Adrenal gland (tissue), 12 donors: ENCODE measurements around the gene MGAT5B. TPM values are rescaled to one million over a fixed set of nuclear protein-coding genes. Genes with fewer than 3 reads are reported as not detected.

Source experiments
- DNase-seq, 7 donors: peaks; one replicate each; pipeline ENCODE4 v3.0.0-alpha.2; 2019 to 2020
- H3K27ac ChIP-seq, 5 donors: fragments of 200-600 bp; sonication (generic) in 4 of 5; 1 replicate in 3 of 5; 2 replicates in 2 of 5; pipeline versions ENCODE4 v1.5.1 to v1.8.0; 2016 to 2020; ENCODE audit warnings: mild to moderate bottlenecking in 1 of 5
- H3K27me3 ChIP-seq: fragments of 200-600 bp; 2 replicates; pipeline ENCODE4 v1.8.0; 2021
- H3K36me3 ChIP-seq, 2 donors: fragments of 200-600 bp; replicated peaks in 1 of 2; 1 replicate in 1 of 2; 2 replicates in 1 of 2; pipeline versions ENCODE4 v1.5.1 to v1.8.0; 2018 to 2022
- H3K4me1 ChIP-seq, 2 donors: fragments of 200-600 bp; replicated peaks in 1 of 2; 1 replicate in 1 of 2; 2 replicates in 1 of 2; pipeline versions ENCODE4 v1.5.1 to v1.8.0; 2018 to 2021
- H3K4me3 ChIP-seq, 4 donors: fragments of 200-600 bp; sonication (generic) in 3 of 4; one replicate each; pipeline ENCODE4 v1.5.1; 2016 to 2018
- H3K9me3 ChIP-seq, 3 donors: fragments of 200-600 bp; sonication (generic) in 1 of 3; replicated peaks in 1 of 3; 1 replicate in 2 of 3; 2 replicates in 1 of 3; pipeline versions ENCODE4 v1.5.1 to v1.8.0; 2016 to 2021
- POLR2A ChIP-seq, 2 donors: fragments of 450-650 bp; IDR thresholded peaks; one replicate each; pipeline ENCODE4 v1.6.1; 2017; ENCODE audit warnings: antibody characterized with exemption in 2 of 2, mild to moderate bottlenecking in 2 of 2, moderate library complexity in 1 of 2
- WGBS, 4 donors: extraction: QIAGEN DNeasy Blood & Tissue Kit in 2 of 4; methylation state at CpG; one replicate each; pipeline versions ENCODE4 v1.1.5 to v1.1.7; 2013 to 2017; 5-methylcytosine and 5-hydroxymethylcytosine counted together
- intact Hi-C, 2 donors: fragments of 100-400 bp; cut with DNase I; formaldehyde crosslinking; loops; one replicate each; pipeline versions ENCODE4 v1.14.1 to v1.15.0; 2022 to 2023
- polyA plus RNA-seq, 3 donors: library from polyadenylated mRNA; stranded (reverse); fragments of 200-250 nt in 2 of 3; fragments of 350-450 nt in 1 of 3; fragmentation: Illumina TruSeq in 1 of 3; extraction: RNeasy Lipid Tissue Mini Kit (QIAGEN cat#74804) in 1 of 3; gene quantifications; one replicate each; pipeline ENCODE4 v1.2.3, GENCODE V29; 2013 to 2014
- total RNA-seq, 9 donors: library from RNA; depleted of rRNA in 4 of 9; stranded (reverse); fragments of >200 nt in 4 of 9; fragments of 120-200 nt in 1 of 9; fragmentation: NEBNext Ultra II Directional in 1 of 9; extraction: Animal tissue kit (Norgen Biotek cat#: 25700) in 1 of 9; gene quantifications; one replicate each; pipeline versions ENCODE4 v1.1.0 to v1.2.4, GENCODE V29; 2013 to 2023
- TF ChIP-seq, protein P1 (sequence below), 6 experiments: fragments of 450-650 bp in 4 of 6; fragments of 200-600 bp in 2 of 6; sonication (generic) in 1 of 6; IDR thresholded peaks; 1 replicate in 5 of 6; 2 replicates in 1 of 6; pipeline versions ENCODE4 v1.5.1 to v1.8.0; 2016 to 2021; ENCODE audit warnings: antibody characterized with exemption in 6 of 6, mild to moderate bottlenecking in 2 of 6, moderate library complexity in 1 of 6
- donor health status: healthy with polysubstance abuse.
- donor health status: Bipolar disorder and iron deficiency.
- donor health status: DM: yes; HTN: yes; CAD: no.
- donor health status: DM: no; HTN: no; CAD: no.
- donor health status: DM: no; HTN: no; CAD: no.
- donor health status: DM: yes; HTN: yes; CAD: no.

Gene MGAT5B
- total and polyA plus RNA-seq, 12 donors, result 0.24 to 1.0 (median 0.70) TPM; not detected in 1

DNA sequence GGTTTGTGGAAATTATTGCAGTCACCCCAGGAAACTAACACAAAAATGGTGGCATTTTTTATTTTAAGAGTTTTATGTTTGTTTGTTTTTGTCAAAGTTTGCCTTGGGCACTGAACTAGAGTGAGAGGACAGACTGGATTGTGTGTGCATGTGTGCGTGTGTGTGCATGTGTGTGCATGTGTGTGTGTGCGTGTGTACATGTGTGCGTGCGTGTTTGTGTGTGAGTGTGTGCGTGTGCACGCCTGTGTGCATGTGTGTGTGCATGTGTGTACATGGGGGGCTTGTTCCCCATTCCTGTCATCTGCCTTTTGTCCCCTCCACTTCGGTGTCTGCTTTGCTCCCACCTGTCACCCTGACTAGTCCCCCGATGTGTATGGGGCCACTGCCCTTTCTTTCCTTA is 32.5 kb downstream of the MGAT5B start:
- TF ChIP-seq, protein P1, sequence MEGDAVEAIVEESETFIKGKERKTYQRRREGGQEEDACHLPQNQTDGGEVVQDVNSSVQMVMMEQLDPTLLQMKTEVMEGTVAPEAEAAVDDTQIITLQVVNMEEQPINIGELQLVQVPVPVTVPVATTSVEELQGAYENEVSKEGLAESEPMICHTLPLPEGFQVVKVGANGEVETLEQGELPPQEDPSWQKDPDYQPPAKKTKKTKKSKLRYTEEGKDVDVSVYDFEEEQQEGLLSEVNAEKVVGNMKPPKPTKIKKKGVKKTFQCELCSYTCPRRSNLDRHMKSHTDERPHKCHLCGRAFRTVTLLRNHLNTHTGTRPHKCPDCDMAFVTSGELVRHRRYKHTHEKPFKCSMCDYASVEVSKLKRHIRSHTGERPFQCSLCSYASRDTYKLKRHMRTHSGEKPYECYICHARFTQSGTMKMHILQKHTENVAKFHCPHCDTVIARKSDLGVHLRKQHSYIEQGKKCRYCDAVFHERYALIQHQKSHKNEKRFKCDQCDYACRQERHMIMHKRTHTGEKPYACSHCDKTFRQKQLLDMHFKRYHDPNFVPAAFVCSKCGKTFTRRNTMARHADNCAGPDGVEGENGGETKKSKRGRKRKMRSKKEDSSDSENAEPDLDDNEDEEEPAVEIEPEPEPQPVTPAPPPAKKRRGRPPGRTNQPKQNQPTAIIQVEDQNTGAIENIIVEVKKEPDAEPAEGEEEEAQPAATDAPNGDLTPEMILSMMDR (IDR thresholded peaks at IDR 0.05), result no peak
- TF ChIP-seq POLR2A (IDR thresholded peaks at IDR 0.05), result no peak
- H3K4me1 ChIP-seq, result no peaks in the 10 kb centered on the region
- intact Hi-C loops, result no loop called here
- no peaks in the 10 kb centered on the region for H3K27me3 ChIP-seq
- H3K36me3 ChIP-seq, result no peaks in the 10 kb centered on the region
- H3K4me3 ChIP-seq, result no peak overlapping the region
- H3K27ac ChIP-seq, result no peak overlapping the region
- WGBS, 4 donors, result 56 to 92% (median 90%) methylated on average over 8 of the region's 8 CpGs
- DNase-seq, result no peak
- no peaks in the 10 kb centered on the region for H3K9me3 ChIP-seq

DNA sequence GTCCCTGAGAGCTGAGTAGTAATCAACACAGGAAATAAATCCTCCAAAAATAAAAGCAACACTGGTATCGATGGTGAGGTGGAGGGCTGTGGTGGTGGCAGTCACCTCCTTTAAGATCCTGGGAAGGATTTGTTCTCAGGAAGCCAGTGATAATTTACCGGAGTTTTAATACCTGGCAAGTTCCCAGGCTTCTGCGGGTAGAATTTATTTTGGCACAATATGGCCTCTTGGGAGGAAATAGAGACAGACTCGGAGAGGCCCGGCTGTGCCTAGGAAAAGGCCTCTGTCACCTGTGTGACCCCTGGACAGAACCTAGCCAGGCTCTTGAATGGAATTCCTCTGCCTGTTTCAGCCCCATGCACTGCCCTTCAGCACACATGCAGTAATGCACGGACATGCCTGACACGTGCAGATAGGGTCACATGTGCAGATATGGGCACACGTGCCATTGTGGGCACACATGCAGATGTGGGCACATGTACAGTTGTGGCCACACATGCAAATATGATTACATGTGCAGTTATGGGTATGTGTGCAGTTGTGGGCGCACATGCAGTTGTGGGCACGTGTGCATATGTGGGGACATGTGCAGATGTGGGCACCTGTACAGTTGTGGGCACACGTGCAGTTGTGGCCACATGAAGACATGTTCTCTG is 33.5 kb downstream of the MGAT5B start:
- intact Hi-C loops, result no loop called here
- 59 to 74% (median 68%) methylated on average over 8 to 11 of the region's 11 CpGs for WGBS, 4 donors

DNA sequence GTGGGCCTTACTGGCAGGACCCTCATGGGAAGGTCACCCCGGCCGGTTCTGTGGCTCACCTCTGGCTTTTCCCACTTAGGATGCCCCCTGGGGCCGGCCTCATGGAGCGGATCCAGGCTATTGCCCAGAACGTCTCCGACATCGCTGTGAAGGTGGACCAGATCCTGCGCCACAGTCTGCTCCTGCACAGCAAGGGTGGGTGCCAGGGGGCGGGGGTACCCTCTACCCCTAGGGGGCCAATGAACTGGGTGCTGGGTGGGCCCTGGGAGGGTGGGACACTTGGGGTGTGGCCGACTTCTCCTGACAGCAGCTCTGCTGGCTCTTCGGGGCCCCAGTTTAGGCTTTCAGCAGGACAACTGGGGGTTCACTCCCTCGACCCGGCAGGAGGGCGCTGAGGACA is 34.3 kb downstream of the MGAT5B start:
- DNase-seq, result no peak
- Histone ChIP-seq H3K9me3 (no peaks in the 10 kb centered on the region), H3K36me3 (no peaks in the 10 kb centered on the region), H3K4me1 (no peaks in the 10 kb centered on the region), H3K27ac (no peak overlapping the region), H3K4me3 (no peak overlapping the region), H3K27me3 (no peaks in the 10 kb centered on the region)
- intact Hi-C loops, result no loop called here
- whole genome bisulfite sequencing, 4 donors, result 83 to 100% (median 91%) methylated on average over 1 to 14 of the region's 14 CpGs; no CpG with 5 or more reads in 1 of the 4 donors
- TF ChIP-seq POLR2A (IDR thresholded peaks at IDR 0.05), result no peak
- TF ChIP-seq, protein P1 (IDR thresholded peaks at IDR 0.05), result no peak

More for the DNA sequence above, 33.5 kb downstream of the MGAT5B start:
- no peaks in the 10 kb centered on the region for H3K9me3 ChIP-seq
- no peak for TF ChIP-seq POLR2A (IDR thresholded peaks at IDR 0.05)
- TF ChIP-seq, protein P1 (IDR thresholded peaks at IDR 0.05), result no peak
- no peaks in the 10 kb centered on the region for H3K27me3 ChIP-seq
- H3K4me3 ChIP-seq, result no peak overlapping the region
- no peak overlapping the region for H3K27ac ChIP-seq
- DNase-seq, result peak in 3 of 7 donors; percentile 33 to 68 (median 37)
- no peaks in the 10 kb centered on the region for H3K36me3 ChIP-seq
- H3K4me1 ChIP-seq, result no peaks in the 10 kb centered on the region

DNA sequence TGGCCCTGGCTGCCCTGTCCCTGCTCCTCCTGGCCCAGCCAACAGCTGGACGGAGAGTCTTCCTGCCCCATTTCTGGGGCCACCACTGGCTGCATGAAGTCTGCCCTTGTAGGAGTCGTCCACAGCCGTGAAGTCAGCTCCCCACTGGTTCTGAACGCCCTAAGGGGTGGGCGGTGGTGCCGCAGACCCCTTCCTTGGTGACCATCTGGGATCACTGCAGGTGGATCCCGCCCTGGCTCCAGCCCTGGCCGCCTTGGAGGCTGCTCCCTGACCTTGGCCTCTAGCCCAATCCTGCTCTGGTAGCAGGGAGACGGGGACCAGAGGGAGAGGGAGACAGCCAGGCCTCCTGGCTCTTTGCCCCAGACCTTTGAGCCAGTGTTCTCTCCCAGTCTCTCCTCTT is 35.4 kb downstream of the MGAT5B start:
- H3K4me1 ChIP-seq, result no peaks in the 10 kb centered on the region
- H3K27me3 ChIP-seq, result no peaks in the 10 kb centered on the region
- no peak overlapping the region for H3K4me3 ChIP-seq
- no peaks in the 10 kb centered on the region for H3K9me3 ChIP-seq
- DNase-seq, result no peak
- no peak overlapping the region for H3K27ac ChIP-seq
- WGBS, 4 donors, result 72 to 100% (median 79%) methylated on average over 1 to 9 of the region's 9 CpGs
- H3K36me3 ChIP-seq, result no peaks in the 10 kb centered on the region
- TF ChIP-seq, protein P1 (IDR thresholded peaks at IDR 0.05), result no peak
- TF ChIP-seq POLR2A (IDR thresholded peaks at IDR 0.05), result no peak
- intact Hi-C loops, result no loop called here
